ENCODE results near the gene IKBIP.

- TF ChIP-seq, protein P1, sequence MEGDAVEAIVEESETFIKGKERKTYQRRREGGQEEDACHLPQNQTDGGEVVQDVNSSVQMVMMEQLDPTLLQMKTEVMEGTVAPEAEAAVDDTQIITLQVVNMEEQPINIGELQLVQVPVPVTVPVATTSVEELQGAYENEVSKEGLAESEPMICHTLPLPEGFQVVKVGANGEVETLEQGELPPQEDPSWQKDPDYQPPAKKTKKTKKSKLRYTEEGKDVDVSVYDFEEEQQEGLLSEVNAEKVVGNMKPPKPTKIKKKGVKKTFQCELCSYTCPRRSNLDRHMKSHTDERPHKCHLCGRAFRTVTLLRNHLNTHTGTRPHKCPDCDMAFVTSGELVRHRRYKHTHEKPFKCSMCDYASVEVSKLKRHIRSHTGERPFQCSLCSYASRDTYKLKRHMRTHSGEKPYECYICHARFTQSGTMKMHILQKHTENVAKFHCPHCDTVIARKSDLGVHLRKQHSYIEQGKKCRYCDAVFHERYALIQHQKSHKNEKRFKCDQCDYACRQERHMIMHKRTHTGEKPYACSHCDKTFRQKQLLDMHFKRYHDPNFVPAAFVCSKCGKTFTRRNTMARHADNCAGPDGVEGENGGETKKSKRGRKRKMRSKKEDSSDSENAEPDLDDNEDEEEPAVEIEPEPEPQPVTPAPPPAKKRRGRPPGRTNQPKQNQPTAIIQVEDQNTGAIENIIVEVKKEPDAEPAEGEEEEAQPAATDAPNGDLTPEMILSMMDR (IDR thresholded peaks at IDR 0.05; ENCODE audit: insufficient read depth, low read length, poor library complexity, severe bottlenecking), result no peak
- no peak for TF ChIP-seq EZH2phosphoT487 (conservative IDR thresholded peaks at IDR 0.05; ENCODE audit: low read length)
These were observed 53.4 kb downstream of the IKBIP start for GRCh38 chr12:98591209-98591608.
